Cardiac fibroblast (primary cell): ENCODE measurements around the gene HOXB2.
A peak's percentile ranks its signal among the peaks of the same experiment; 100 is the strongest.

Experiments
- DNase-seq, 2 donors: peaks; one replicate each; pipeline versions ENCODE4 v3.0.0 to v3.0.0-alpha.2; 2010; ENCODE audit warnings: low read depth in 2 of 2
- H3K4me3 ChIP-seq, 2 donors: replicated peaks in 1 of 2; 1 replicate in 1 of 2; 2 replicates in 1 of 2; pipeline ENCODE4 v1.5.1; 2011; ENCODE audit warnings: low read depth in 2 of 2, low read length in 2 of 2, mild to moderate bottlenecking in 2 of 2, moderate library complexity in 1 of 2
- CTCF ChIP-seq: IDR thresholded peaks from one replicate; pipeline ENCODE4 v1.5.1; 2011; ENCODE audit warnings: low read depth, mild to moderate bottlenecking, low read length, inconsistent platforms

Gene HOXB2

GRCh38 chr17:48565022-48565554 is 20.2 kb upstream of the HOXB2 start:
- peak overlapping the region in 1 of 2 donors; percentile 56 for H3K4me3 ChIP-seq
- no peak for TF ChIP-seq CTCF
- DNase-seq = no peak

GRCh38 chr17:48564188-48565021 is 19.5 kb upstream of the HOXB2 start:
- TF ChIP-seq CTCF = no peak

GRCh38 chr17:48563867-48564187 is 18.9 kb upstream of the HOXB2 start:
- H3K4me3 ChIP-seq = peak overlapping the region; percentile 11 to 56
- DNase-seq = no peak
- no peak for TF ChIP-seq CTCF

More at GRCh38 chr17:48564188-48565021, 19.5 kb upstream of the HOXB2 start:
- H3K4me3 ChIP-seq = peak overlapping the region; percentile 33 to 56
- no peak for DNase-seq

GRCh38 chr17:48563385-48563838 is 18.5 kb upstream of the HOXB2 start:
- H3K4me3 ChIP-seq = peak overlapping the region; percentile 11 to 56
- no peak for TF ChIP-seq CTCF
- DNase-seq = no peak

GRCh38 chr17:48562934-48563333 is 18.0 kb upstream of the HOXB2 start:
- DNase-seq = no peak
- TF ChIP-seq CTCF = no peak
- no peak overlapping the region for H3K4me3 ChIP-seq

- H3K4me3 ChIP-seq = no peak overlapping the region
- TF ChIP-seq CTCF = peak; percentile 42
- no peak for DNase-seq
Measured at GRCh38 chr17:48561884-48562810, 17.2 kb upstream of the HOXB2 start.
